PFSK-1 (cell line): ENCODE measurements around the gene TXNDC11.

ENCODE experiments used
- FOXP2 ChIP-seq: optimal IDR thresholded peaks from 2 replicates; pipeline ENCODE3; 2011; ENCODE audit warnings: borderline replicate concordance, control low read depth, inconsistent platforms; ENCODE audit not compliant: insufficient read depth; ENCODE audit errors: extremely low read length, extremely low read depth
- POLR2AphosphoS5 ChIP-seq: IDR thresholded peaks from 2 replicates; pipeline ENCODE4 v1.6.1; 2012; ENCODE audit warnings: low read depth, mild to moderate bottlenecking, control low read depth, low read length, moderate library complexity
- TF ChIP-seq, protein P1 (sequence below), 2 experiments: IDR thresholded peaks; 2 replicates each; pipeline versions ENCODE4 v1.6.1 to v1.8.0; 2011 to 2012; ENCODE audit warnings: low read depth in 2 of 2, low read length in 2 of 2, control low read depth in 1 of 2, inconsistent platforms in 1 of 2, mild to moderate bottlenecking in 1 of 2, moderate library complexity in 1 of 2; ENCODE audit not compliant: insufficient read depth in 1 of 2

DNA sequence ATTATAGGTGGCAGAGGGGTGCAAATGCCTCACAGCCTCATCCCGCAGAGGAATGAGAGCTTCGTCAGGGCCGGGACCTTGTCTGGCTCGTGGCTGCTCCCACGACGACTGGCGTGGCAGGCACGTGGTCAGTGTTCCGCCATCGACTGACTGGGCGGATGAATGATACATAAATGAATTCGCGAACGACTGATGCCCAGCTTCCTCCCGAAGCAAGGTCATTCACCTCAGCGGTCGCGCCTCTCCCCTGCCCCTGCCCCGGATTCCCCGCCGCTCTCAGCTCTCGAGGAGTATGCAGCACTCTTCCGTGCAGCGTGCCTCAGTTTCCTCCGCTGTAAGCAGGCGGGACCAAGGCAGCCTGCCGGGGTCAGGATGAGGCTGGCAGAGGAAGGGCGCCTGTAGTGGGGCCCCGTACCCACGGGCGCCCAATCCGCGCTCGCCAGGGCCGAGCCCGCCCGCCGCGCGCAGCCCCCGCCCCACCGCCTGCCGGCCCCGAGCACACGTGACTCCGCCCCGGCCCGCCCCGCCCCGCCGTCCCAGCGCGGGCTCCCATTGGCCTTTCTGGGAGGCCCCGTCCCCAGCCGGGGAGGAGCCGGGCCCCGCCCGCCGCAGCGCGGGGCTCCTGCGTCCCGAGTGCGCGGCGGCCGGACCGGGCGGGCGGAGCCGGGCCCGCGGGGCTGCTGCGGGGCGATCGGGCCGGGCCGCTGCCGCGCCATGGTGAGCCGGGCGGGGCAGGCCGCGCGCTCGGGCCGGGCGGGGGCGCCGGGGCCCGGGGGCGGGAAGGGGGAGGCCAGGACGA is 74.6 kb downstream of the TXNDC11 start, which contains the start of gene SNN:
- no peak for TF ChIP-seq POLR2AphosphoS5
- TF ChIP-seq, protein P1, sequence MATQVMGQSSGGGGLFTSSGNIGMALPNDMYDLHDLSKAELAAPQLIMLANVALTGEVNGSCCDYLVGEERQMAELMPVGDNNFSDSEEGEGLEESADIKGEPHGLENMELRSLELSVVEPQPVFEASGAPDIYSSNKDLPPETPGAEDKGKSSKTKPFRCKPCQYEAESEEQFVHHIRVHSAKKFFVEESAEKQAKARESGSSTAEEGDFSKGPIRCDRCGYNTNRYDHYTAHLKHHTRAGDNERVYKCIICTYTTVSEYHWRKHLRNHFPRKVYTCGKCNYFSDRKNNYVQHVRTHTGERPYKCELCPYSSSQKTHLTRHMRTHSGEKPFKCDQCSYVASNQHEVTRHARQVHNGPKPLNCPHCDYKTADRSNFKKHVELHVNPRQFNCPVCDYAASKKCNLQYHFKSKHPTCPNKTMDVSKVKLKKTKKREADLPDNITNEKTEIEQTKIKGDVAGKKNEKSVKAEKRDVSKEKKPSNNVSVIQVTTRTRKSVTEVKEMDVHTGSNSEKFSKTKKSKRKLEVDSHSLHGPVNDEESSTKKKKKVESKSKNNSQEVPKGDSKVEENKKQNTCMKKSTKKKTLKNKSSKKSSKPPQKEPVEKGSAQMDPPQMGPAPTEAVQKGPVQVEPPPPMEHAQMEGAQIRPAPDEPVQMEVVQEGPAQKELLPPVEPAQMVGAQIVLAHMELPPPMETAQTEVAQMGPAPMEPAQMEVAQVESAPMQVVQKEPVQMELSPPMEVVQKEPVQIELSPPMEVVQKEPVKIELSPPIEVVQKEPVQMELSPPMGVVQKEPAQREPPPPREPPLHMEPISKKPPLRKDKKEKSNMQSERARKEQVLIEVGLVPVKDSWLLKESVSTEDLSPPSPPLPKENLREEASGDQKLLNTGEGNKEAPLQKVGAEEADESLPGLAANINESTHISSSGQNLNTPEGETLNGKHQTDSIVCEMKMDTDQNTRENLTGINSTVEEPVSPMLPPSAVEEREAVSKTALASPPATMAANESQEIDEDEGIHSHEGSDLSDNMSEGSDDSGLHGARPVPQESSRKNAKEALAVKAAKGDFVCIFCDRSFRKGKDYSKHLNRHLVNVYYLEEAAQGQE (IDR thresholded peaks at IDR 0.05; ENCODE audit: insufficient read depth in 1 of 2, low read depth in 2 of 2, low read length in 2 of 2) = no peak
- TF ChIP-seq FOXP2 = no peak
